ENCODE measurements around the gene DNAJC6.

The DNAJC6 gene

DNA sequence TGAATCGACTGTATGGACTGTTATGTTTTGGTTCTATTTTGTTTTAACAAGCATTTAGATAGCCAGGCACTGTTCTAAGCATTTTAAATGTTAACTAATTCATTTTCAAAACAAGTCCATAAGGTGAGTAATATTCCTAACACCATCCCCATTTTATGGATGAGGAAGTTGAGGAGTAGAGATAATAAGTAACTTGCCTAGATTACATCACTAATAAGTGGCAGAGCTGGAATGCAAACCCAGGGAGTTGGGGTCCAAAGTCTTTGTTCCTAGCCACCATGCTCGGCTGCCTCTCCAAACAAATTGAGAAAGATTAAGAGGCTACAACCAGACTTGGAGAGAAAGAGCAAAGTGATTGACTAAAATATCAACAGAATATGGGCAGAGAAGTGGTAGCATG lies 98.5 kb downstream of the DNAJC6 start:
- DNase-seq (ENCODE audit: low spot score): no peak

GRCh38 chr1:65409314-65409713 lies 100.0 kb downstream of the DNAJC6 start:
- no peak for DNase-seq (ENCODE audit: low spot score)

- no peak for DNase-seq (ENCODE audit: low spot score)
Observed at GRCh38 chr1:65409816-65410326, 100.5 kb downstream of the DNAJC6 start.

DNA sequence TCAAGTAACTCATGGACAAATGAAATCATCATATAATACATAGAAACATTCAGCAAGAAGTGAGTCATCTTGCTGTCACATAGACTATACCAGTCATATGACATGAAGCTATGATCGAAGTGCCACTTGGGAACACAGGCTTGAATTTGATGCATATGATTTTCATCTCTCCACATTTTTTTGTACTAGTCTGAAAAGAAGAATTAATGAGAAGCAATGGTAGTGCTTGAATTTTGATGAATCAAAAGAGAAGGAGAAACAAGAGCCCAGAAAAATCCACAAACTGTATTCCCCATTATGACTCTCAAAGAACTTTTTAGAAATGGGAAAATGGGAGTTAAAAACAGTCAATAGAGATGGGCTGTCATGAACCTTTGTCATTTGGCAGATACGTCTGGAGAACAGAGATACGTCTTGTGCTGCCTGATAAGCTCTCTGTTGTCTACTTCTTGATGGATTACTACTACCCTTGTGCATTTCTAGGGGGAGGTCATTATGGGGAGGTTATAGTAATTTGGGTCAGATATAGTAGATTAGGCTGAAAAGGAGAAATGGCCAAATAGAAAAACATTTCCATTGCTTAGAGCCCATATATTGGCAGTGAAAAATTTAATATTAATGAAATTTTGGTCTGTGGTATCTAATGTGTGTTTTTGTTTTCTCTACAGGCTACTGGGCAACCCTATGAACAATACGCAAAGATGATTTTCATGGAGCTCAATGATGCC lies 103.1 kb downstream of the DNAJC6 start:
- peak; percentile 47 for DNase-seq (ENCODE audit: low spot score)

DNA sequence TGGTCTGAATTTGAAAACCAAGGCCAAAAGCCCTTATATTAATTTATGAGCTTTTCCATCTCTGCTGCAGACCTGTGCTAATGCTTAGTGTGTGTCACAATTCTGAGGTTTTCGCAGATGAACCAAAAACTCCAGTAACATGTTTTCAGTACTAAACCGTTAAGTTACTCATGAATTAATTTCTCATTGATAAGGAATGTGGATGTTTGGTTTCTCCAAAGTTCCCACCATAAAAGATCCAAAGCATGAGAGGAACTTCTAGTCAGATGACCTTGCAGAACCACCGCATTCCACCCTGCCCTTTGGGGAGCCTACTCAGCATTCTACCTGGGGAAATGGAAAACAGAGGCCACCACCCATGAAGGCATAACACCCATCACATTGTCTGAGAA lies 103.6 kb downstream of the DNAJC6 start:
- no peak for DNase-seq (ENCODE audit: low spot score)

DNA sequence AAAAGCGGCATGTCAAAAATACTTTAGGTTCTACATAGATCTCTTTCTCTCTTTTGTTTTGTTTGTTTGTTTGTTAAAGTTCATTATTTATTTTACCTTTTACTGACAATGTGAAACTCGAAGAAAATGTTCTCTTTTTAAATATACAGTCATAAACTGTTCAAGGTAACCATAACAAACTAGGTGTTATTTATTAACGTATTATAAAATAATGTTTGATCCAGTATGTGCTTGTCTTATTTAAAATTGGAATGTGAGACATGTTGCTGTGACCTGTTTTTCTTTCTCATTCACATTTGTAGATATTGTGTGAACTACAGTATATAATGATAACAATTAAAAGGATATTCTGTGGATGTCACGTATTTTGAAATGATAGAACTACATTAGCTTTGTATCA lies 105.2 kb downstream of the DNAJC6 start:
- no peak for DNase-seq (ENCODE audit: low spot score)

- no peak for DNase-seq (ENCODE audit: low spot score)
Observed at GRCh38 chr1:65416767-65417166, 107.4 kb downstream of the DNAJC6 start.

DNA sequence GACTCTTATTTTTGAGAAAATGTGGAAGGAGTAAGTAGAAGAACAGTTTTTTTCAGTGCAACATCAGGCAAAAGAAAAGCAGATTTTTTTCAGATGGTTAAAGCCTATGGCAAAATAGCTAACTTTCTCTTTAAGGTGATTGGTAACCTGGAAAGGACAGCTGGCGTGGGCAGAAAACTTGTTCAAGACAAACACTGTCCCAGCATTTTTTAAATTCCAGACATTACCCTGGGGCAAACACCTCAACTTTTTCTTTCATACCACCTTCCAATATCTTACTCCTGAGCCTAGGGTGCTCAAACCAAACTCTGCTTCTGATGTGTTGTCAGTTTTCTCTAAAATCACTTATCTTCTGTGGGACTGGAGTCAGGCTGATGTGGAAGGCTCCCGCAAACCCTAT lies 108.4 kb downstream of the DNAJC6 start:
- no peak for DNase-seq (ENCODE audit: low spot score)

- DNase-seq (ENCODE audit: low spot score): no peak
Observed at GRCh38 chr1:65418522-65419185, 109.3 kb downstream of the DNAJC6 start.

- peak; percentile 95 for DNase-seq (ENCODE audit: low spot score)
Observed at GRCh38 chr1:65419681-65420589, 110.6 kb downstream of the DNAJC6 start.

DNA sequence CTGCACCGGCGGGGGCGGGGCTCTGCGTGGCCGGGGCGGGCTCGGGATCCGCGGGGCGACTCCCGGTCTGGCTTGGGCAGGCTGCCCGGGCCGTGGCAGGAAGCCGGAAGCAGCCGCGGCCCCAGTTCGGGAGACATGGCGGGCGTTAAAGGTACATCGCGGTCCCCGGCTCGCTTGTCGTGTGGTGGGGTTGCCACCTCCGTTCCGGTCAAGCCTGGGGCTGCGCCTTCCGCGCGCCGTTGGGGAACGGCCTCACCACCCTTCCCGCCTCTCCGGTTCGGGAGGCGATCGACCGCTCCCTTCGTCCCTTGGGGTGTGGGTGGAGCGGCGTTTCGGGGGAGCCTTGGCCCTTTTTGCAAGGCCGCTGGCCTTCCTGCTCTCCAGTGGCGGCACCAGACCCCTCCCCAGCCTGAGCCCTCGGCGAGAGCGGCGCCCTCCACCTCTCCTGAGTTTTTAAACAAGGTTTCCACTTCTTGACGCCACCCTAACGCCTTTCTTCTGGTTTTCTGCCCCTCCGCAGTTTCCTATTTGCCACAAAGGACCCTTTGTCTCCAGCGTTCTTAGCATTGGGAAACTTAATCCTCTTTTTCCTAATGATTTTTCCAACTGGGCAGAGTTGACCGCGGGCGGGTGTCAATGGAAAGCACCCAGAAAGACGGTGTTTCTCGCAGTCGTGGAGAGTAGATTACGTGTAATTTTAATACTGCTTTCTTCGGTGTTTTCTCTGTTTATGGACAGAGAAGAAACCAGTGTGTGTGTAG lies 111.4 kb downstream of the DNAJC6 start, which contains the start of the genes LEPR and LEPROT:
LEPR (plus strand) TSS at position 79 of the 761 bp plus-strand sequence. CDS start 144,898 bp downstream, outside the sequence.
LEPROT (plus strand) TSS at position 79 of the 761 bp plus-strand sequence; CDS start at position 136, 57 bp downstream.
- no peak for DNase-seq (ENCODE audit: low spot score)

- peak; percentile 36 for DNase-seq (ENCODE audit: low spot score)
Observed at GRCh38 chr1:65421351-65422025, 112.1 kb downstream of the DNAJC6 start.

- DNase-seq (ENCODE audit: low spot score): no peak
Observed at GRCh38 chr1:65422241-65423203, 113.2 kb downstream of the DNAJC6 start.

GRCh38 chr1:65423884-65424572 lies 114.7 kb downstream of the DNAJC6 start:
- DNase-seq (ENCODE audit: low spot score): peak; percentile 72

DNA sequence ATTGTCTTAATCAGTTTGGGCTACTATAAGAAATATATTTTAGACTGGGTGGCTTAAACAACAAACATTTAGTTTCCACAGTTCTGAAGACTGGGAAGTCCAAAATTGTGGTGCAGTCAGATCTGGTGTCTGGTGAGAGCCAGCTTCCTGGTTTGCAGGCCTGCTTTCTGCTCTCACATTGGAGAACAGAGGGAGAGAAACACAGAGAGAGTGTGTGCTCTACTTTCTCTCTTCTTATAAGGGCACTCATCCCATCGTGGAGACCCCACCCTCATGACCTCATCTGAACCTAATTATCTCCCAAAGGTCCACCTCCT lies 115.2 kb downstream of the DNAJC6 start:
- no peak for DNase-seq (ENCODE audit: low spot score)

GRCh38 chr1:65425006-65425405 lies 115.7 kb downstream of the DNAJC6 start:
- DNase-seq (ENCODE audit: low spot score): no peak

DNA sequence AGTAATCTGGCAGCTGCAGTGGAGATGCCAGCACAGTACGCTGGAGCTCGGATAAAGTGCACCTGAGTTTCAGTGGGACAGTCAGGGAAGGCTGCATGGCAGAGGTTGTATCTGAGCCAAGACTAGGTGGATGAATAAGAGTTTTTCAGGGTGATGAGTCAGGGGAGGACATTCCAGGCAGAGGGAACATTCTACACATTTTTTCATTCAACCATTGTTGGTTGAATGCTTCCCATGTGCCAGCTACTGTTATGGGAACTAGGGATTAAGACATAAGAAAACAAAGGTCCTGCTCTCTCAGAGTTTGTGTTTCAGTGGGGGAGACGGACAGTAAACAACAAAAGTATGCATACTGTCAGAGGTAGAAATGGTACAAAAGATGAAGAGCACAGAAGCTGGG lies 116.4 kb downstream of the DNAJC6 start:
- DNase-seq (ENCODE audit: low spot score): peak; percentile 74

GRCh38 chr1:65429078-65429477 lies 119.7 kb downstream of the DNAJC6 start:
- DNase-seq (ENCODE audit: low spot score): no peak

DNA sequence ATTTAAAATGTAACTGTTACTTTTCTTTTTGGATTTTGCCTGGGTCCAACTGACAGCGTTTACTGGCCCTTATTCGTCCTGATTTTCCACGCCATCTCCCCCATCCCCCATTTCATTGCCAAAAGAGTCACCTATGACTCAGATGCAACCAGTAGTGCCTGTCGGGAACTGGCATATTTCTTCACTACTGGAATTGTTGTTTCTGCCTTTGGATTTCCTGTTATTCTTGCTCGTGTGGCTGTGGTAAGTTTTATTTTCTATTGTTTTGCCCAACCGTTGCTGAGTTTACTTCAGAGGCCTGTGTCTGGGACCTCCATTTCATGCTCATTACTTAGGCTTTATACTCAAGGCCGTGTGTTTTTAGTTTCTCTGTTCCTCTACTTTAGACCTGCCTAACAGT lies 120.5 kb downstream of the DNAJC6 start:
- DNase-seq (ENCODE audit: low spot score): peak; percentile 94

Data from kidney capillary endothelial cell (primary cell).